ENCODE results near the gene KCNT2.
"Not testable (repeated sequence)": the region's sequence is repeated elsewhere in the genome, so short reads cannot be mapped to it uniquely, and the experiment has no call there.

Gene KCNT2

GRCh38 chr1:196309386-196309785 is 298.9 kb downstream of the KCNT2 start:
- DNase-seq (ENCODE audit: low spot score) = no peak

- no peak for DNase-seq (ENCODE audit: low spot score)
Observed at GRCh38 chr1:196308176-196308575, 300.1 kb downstream of the KCNT2 start.

GRCh38 chr1:196306421-196306820 is 301.8 kb downstream of the KCNT2 start:
- no peak for DNase-seq (ENCODE audit: low spot score)

GRCh38 chr1:196305216-196305615 is 303.0 kb downstream of the KCNT2 start:
- DNase-seq (ENCODE audit: low spot score) = no peak

GRCh38 chr1:196302981-196303380 is 305.3 kb downstream of the KCNT2 start:
- no peak for DNase-seq (ENCODE audit: low spot score)

- no peak for DNase-seq (ENCODE audit: low spot score)
Observed at GRCh38 chr1:196302420-196302819, 305.8 kb downstream of the KCNT2 start.

- DNase-seq (ENCODE audit: low spot score) = no peak
Observed at GRCh38 chr1:196295766-196296165, 312.5 kb downstream of the KCNT2 start.

- DNase-seq (ENCODE audit: low spot score) = no peak
Observed at GRCh38 chr1:196278816-196279215, 329.4 kb downstream of the KCNT2 start.

GRCh38 chr1:196277860-196278259 is 330.4 kb downstream of the KCNT2 start:
- no peak for DNase-seq (ENCODE audit: low spot score)

GRCh38 chr1:196271212-196271947 is 336.9 kb downstream of the KCNT2 start:
- DNase-seq (ENCODE audit: low spot score) = no peak

- DNase-seq (ENCODE audit: low spot score) = not testable (repeated sequence)
Observed at GRCh38 chr1:196263086-196263485, 345.2 kb downstream of the KCNT2 start.

GRCh38 chr1:196260270-196260669 is 348.0 kb downstream of the KCNT2 start:
- DNase-seq (ENCODE audit: low spot score) = no peak

- no peak for DNase-seq (ENCODE audit: low spot score)
Observed at GRCh38 chr1:196259316-196259715, 348.9 kb downstream of the KCNT2 start.

GRCh38 chr1:196255762-196256161 is 352.5 kb downstream of the KCNT2 start:
- DNase-seq (ENCODE audit: low spot score) = no peak

GRCh38 chr1:196229546-196229945 is 378.7 kb downstream of the KCNT2 start:
- no peak for DNase-seq (ENCODE audit: low spot score)

GRCh38 chr1:196214866-196215265 is 393.4 kb downstream of the KCNT2 start:
- no peak for DNase-seq (ENCODE audit: low spot score)

- DNase-seq (ENCODE audit: low spot score) = no peak
Observed at GRCh38 chr1:196209983-196210382, 398.3 kb downstream of the KCNT2 start.

- DNase-seq (ENCODE audit: low spot score) = no peak
Observed at GRCh38 chr1:196209265-196209664, 399.0 kb downstream of the KCNT2 start.

GRCh38 chr1:196207612-196208217 is 400.5 kb downstream of the KCNT2 start:
- no peak for DNase-seq (ENCODE audit: low spot score)

- no peak for DNase-seq (ENCODE audit: low spot score)
Observed at GRCh38 chr1:196205882-196206281, 402.4 kb downstream of the KCNT2 start.

GRCh38 chr1:196196486-196196885 is 411.8 kb downstream of the KCNT2 start:
- DNase-seq (ENCODE audit: low spot score) = no peak

- DNase-seq (ENCODE audit: low spot score) = no peak
Observed at GRCh38 chr1:196193896-196194559, 414.2 kb downstream of the KCNT2 start.

GRCh38 chr1:196183941-196184340 is 424.3 kb downstream of the KCNT2 start:
- DNase-seq (ENCODE audit: low spot score) = no peak

- DNase-seq (ENCODE audit: low spot score) = no peak
Observed at GRCh38 chr1:196181594-196181878, 426.7 kb downstream of the KCNT2 start.

Data from HuH-7 (cell line).